Liver (tissue), 9 donors: Measurements from ENCODE around the gene MFRP. TPM values are rescaled to one million over a fixed set of nuclear protein-coding genes. Genes with fewer than 3 reads are reported as not detected.
A peak's percentile ranks its signal among the peaks of the same experiment; 100 is the strongest.

Source experiments
- DNase-seq: peaks from one replicate; pipeline ENCODE4 v3.0.0-alpha.2; 2017; ENCODE audit warnings: low spot score
- H3K27ac ChIP-seq, 2 donors: one replicate each; pipeline ENCODE4 v1.7.0; 2013; ENCODE audit warnings: inconsistent platforms in 2 of 2, low read length in 2 of 2, control low read depth in 1 of 2, low read depth in 1 of 2, mild to moderate bottlenecking in 1 of 2
- H3K27me3 ChIP-seq, 4 donors: one replicate each; pipeline versions ENCODE4 v1.6.1 to v1.7.0; 2013; ENCODE audit warnings: low read length in 3 of 4, inconsistent platforms in 1 of 4, mild to moderate bottlenecking in 1 of 4, moderate library complexity in 1 of 4; ENCODE audit not compliant: control insufficient read depth in 4 of 4, insufficient read depth in 4 of 4
- H3K36me3 ChIP-seq, 4 donors: one replicate each; pipeline versions ENCODE4 v1.6.1 to v1.7.0; 2013; ENCODE audit warnings: low read length in 3 of 4, mild to moderate bottlenecking in 3 of 4, low read depth in 1 of 4, moderate library complexity in 1 of 4; ENCODE audit not compliant: control insufficient read depth in 4 of 4, insufficient read depth in 3 of 4
- H3K4me1 ChIP-seq, 4 donors: one replicate each; pipeline versions ENCODE4 v1.6.1 to v1.7.0; 2013; ENCODE audit warnings: low read length in 3 of 4, mild to moderate bottlenecking in 3 of 4, moderate library complexity in 1 of 4; ENCODE audit not compliant: control insufficient read depth in 4 of 4, insufficient read depth in 4 of 4
- H3K4me3 ChIP-seq, 3 donors: one replicate each; pipeline versions ENCODE4 v1.6.1 to v1.7.0; 2013; ENCODE audit warnings: low read length in 3 of 3, control low read depth in 1 of 3, low read depth in 1 of 3, mild to moderate bottlenecking in 1 of 3
- H3K9ac ChIP-seq, 2 donors: one replicate each; pipeline ENCODE4 v1.7.0; 2013; ENCODE audit warnings: low read length in 2 of 2, mild to moderate bottlenecking in 2 of 2, moderate library complexity in 2 of 2, control low read depth in 1 of 2, low read depth in 1 of 2
- H3K9me3 ChIP-seq, 4 donors: one replicate each; pipeline versions ENCODE4 v1.6.1 to v1.7.0; 2013; ENCODE audit warnings: low read length in 3 of 4; ENCODE audit not compliant: control insufficient read depth in 4 of 4
- ATF3 ChIP-seq: IDR thresholded peaks from 2 replicates; pipeline ENCODE4 v1.6.1; 2016; ENCODE audit warnings: antibody characterized with exemption
- CTCF ChIP-seq: fragments of 150-350 bp; IDR thresholded peaks from 2 replicates; pipeline ENCODE4 v1.5.1; 2017; ENCODE audit warnings: improper control_type of control experiment, low read depth, low read length; ENCODE audit not compliant: missing input control
- EGR1 ChIP-seq, 2 donors: IDR thresholded peaks; 2 replicates each; pipeline ENCODE4 v1.6.1; 2016 to 2018; ENCODE audit warnings: antibody characterized with exemption in 2 of 2, low read depth in 2 of 2
- FOXA1 ChIP-seq: IDR thresholded peaks from 2 replicates; pipeline ENCODE4 v1.6.1; 2016; ENCODE audit warnings: antibody characterized with exemption
- FOXA2 ChIP-seq: IDR thresholded peaks from 2 replicates; pipeline ENCODE4 v1.6.1; 2016; ENCODE audit warnings: antibody characterized with exemption
- GABPA ChIP-seq, 2 donors: IDR thresholded peaks in 1 of 2; conservative IDR thresholded peaks in 1 of 2; 2 replicates each; pipeline ENCODE4 v1.6.1; 2016; ENCODE audit warnings: antibody characterized with exemption in 2 of 2, mild to moderate bottlenecking in 1 of 2, moderate library complexity in 1 of 2
- HNF4A ChIP-seq, 2 donors: conservative IDR thresholded peaks; 2 replicates each; pipeline ENCODE4 v1.6.1; 2016; ENCODE audit warnings: antibody characterized with exemption in 2 of 2, mild to moderate bottlenecking in 2 of 2
- HNF4G ChIP-seq: IDR thresholded peaks from 2 replicates; pipeline ENCODE4 v1.6.1; 2016; ENCODE audit warnings: antibody characterized with exemption
- JUND ChIP-seq, 2 donors: IDR thresholded peaks; 2 replicates each; pipeline ENCODE4 v1.6.1; 2016; ENCODE audit warnings: antibody characterized with exemption in 2 of 2
- MAX ChIP-seq: IDR thresholded peaks from 2 replicates; pipeline ENCODE4 v1.6.1; 2016; ENCODE audit warnings: antibody characterized with exemption
- NR2F2 ChIP-seq: IDR thresholded peaks from 2 replicates; pipeline ENCODE4 v1.6.1; 2016; ENCODE audit warnings: antibody characterized with exemption
- RAD21 ChIP-seq, 2 donors: IDR thresholded peaks; 2 replicates each; pipeline ENCODE4 v1.6.1; 2016; ENCODE audit warnings: antibody characterized with exemption in 2 of 2, mild to moderate bottlenecking in 2 of 2
- REST ChIP-seq: IDR thresholded peaks from 2 replicates; pipeline ENCODE4 v1.6.1; 2016; ENCODE audit warnings: antibody characterized with exemption, mild to moderate bottlenecking
- RXRA ChIP-seq, 2 donors: IDR thresholded peaks; 2 replicates each; pipeline ENCODE4 v1.6.1; 2017 to 2018; ENCODE audit warnings: antibody characterized with exemption in 2 of 2, mild to moderate bottlenecking in 1 of 2
- SP1 ChIP-seq: IDR thresholded peaks from 2 replicates; pipeline ENCODE4 v1.6.1; 2018; ENCODE audit warnings: antibody characterized with exemption, mild to moderate bottlenecking
- TAF1 ChIP-seq: conservative IDR thresholded peaks from 2 replicates; pipeline ENCODE4 v1.6.1; 2016; ENCODE audit warnings: antibody characterized with exemption, mild to moderate bottlenecking
- YY1 ChIP-seq: IDR thresholded peaks from 2 replicates; pipeline ENCODE4 v1.6.1; 2016; ENCODE audit warnings: antibody characterized with exemption, mild to moderate bottlenecking
- ZBTB33 ChIP-seq: IDR thresholded peaks from 2 replicates; pipeline ENCODE4 v1.6.1; 2016; ENCODE audit warnings: antibody characterized with exemption
- WGBS: extraction: QIAGEN DNeasy Blood & Tissue Kit; methylation state at CpG from one replicate; pipeline ENCODE4 v1.1.7; 2013; 5-methylcytosine and 5-hydroxymethylcytosine counted together
- polyA plus RNA-seq, 2 donors: library from polyadenylated mRNA; stranded (reverse) in 1 of 2; unstranded in 1 of 2; fragments of 200-250 nt in 1 of 2; fragments of >200 nt in 1 of 2; fragmentation: Nextera tagmentation in 1 of 2; extraction: Ambion mirVana in 1 of 2; gene quantifications; one replicate each; pipeline versions ENCODE4 v1.2.1 to v1.2.3, GENCODE V29; 2013 to 2015
- total RNA-seq, 2 donors: library from RNA; depleted of rRNA; stranded (reverse); fragments of >200 nt; gene quantifications; one replicate each; pipeline ENCODE4 v1.2.3, GENCODE V29; 2014
- donor health status: healthy.
- donor health status: healthy.
- donor health status: healthy.
- donor health status: healthy.
- donor health status: healthy.

MFRP gene
- total and polyA plus RNA-seq, 4 donors, result not detected

GRCh38 chr11:119307219-119307618, 39.3 kb downstream of the MFRP start:
- Histone ChIP-seq H3K4me3 (no peak overlapping the region), H3K4me1 (no peaks in the 10 kb centered on the region), H3K36me3 (peaks cover 0 to 14% (median 5%) of the 10 kb centered on the region in 4 donors), H3K9me3 (no peaks in the 10 kb centered on the region), H3K27me3 (no peaks in the 10 kb centered on the region), H3K27ac (peak overlapping the region in 1 of 2 donors; percentile 15), H3K9ac (no peak overlapping the region)
- DNase-seq, result no peak
- WGBS, result 86% methylated on average over 1 of the region's 1 CpG
- TF ChIP-seq JUND (IDR thresholded peaks at IDR 0.05) (no peak), FOXA1 (no peak), SP1 (no peak), RAD21 (IDR thresholded peaks at IDR 0.05) (no peak), RXRA (IDR thresholded peaks at IDR 0.05) (no peak), HNF4A (conservative IDR thresholded peaks at IDR 0.05) (no peak), FOXA2 (no peak), MAX (no peak), CTCF (no peak)

GRCh38 chr11:119306373-119306890, 40.1 kb downstream of the MFRP start:
- no peak overlapping the region for H3K9ac ChIP-seq
- no peaks in the 10 kb centered on the region for H3K4me1 ChIP-seq
- no peaks in the 10 kb centered on the region for H3K9me3 ChIP-seq
- no peaks in the 10 kb centered on the region for H3K27me3 ChIP-seq
- peaks cover 0 to 15% (median 9%) of the 10 kb centered on the region in 4 donors for H3K36me3 ChIP-seq
- no peak overlapping the region for H3K27ac ChIP-seq
- no peak overlapping the region for H3K4me3 ChIP-seq
- WGBS, result 88% methylated on average over 5 of the region's 5 CpGs
- no peak for TF ChIP-seq FOXA1
- TF ChIP-seq ZBTB33, result no peak
- TF ChIP-seq HNF4A (conservative IDR thresholded peaks at IDR 0.05), result no peak
- no peak for TF ChIP-seq CTCF
- TF ChIP-seq NR2F2, result no peak
- no peak for TF ChIP-seq SP1
- no peak for TF ChIP-seq YY1
- TF ChIP-seq HNF4G, result no peak
- no peak for TF ChIP-seq GABPA (IDR thresholded peaks at IDR 0.05 in 1 of 2, conservative IDR thresholded peaks at IDR 0.05 in 1 of 2)
- no peak for TF ChIP-seq MAX
- TF ChIP-seq TAF1, result no peak
- no peak for TF ChIP-seq RAD21 (IDR thresholded peaks at IDR 0.05)
- no peak for TF ChIP-seq ATF3
- TF ChIP-seq FOXA2, result no peak
- TF ChIP-seq REST, result no peak
- TF ChIP-seq RXRA (IDR thresholded peaks at IDR 0.05), result no peak
- TF ChIP-seq EGR1 (IDR thresholded peaks at IDR 0.05; ENCODE audit: low read depth in 2 of 2), result no peak
- no peak for DNase-seq
